HCT116 (cell line): ENCODE data around the gene GKN1. TPM values are rescaled to one million over a fixed set of nuclear protein-coding genes. Genes with fewer than 3 reads are reported as not detected.

ENCODE experiments used
- ATAC-seq: fragments of 200-7000 bp; cut with Tn5 transposase; 2 replicates; pipeline ENCODE4 v1.9.1; 2020; ENCODE audit warnings: mild to moderate bottlenecking, moderate library complexity
- BruUV-seq: library from RNA; stranded (reverse); fragments of 400-500 nt; replicated peaks from 2 replicates; lab custom pipeline; 2021; lab: Mats Ljungman, UMichigan
- CTCF ChIA-PET: fragments of 300-600 bp; sonication (Branson Sonifier 250); formaldehyde crosslinking; loops from one replicate; lab custom pipeline; 2021; ENCODE audit warnings: antibody characterized with exemption; lab: Charles Lee
- POLR2A ChIA-PET: fragments of 300-600, 350-600 bp; sonication (Branson Sonifier 250); formaldehyde crosslinking; loops from one replicate; lab custom pipeline; 2021; ENCODE audit warnings: antibody characterized with exemption; lab: Charles Lee
- RAD21 ChIA-PET, 2 experiments: fragments of 300-600 bp; sonication (Branson Sonifier 250); formaldehyde crosslinking; loops; one replicate each; lab custom pipeline; 2023; ENCODE audit warnings: low total read pairs in 2 of 2; ENCODE audit not compliant: uncharacterized antibody in 2 of 2, unreplicated experiment in 2 of 2, low non-redundant PET in 1 of 2; lab: Charles Lee
- DNase-seq: peaks from one replicate; pipeline ENCODE4 v3.0.0-alpha.2; 2010; ENCODE audit warnings: low read depth, low spot score
- H2AFZ ChIP-seq: fragments of 200-600 bp; shearing (Covaris generic), sonication (generic); 2 replicates; pipeline ENCODE4 v1.6.1; 2017; ENCODE audit warnings: low read depth, mixed run types, mixed read lengths, antibody characterized with exemption, low read length; ENCODE audit not compliant: poor library complexity, severe bottlenecking
- H3K27ac ChIP-seq: 2 replicates; pipeline ENCODE4 v1.5.1; 2012; ENCODE audit warnings: low read depth, low read length
- H3K27me3 ChIP-seq: fragments of 200-600 bp; sonication (generic); 2 replicates; pipeline ENCODE4 v1.6.1; 2016; ENCODE audit warnings: mixed run types, low read length, mixed read lengths; ENCODE audit not compliant: insufficient read depth
- H3K36me3 ChIP-seq, 2 experiments: fragments of 200-500 bp in 1 of 2; fragments of 200-600 bp in 1 of 2; sonication (Bioruptor generic) in 1 of 2; sonication (generic) in 1 of 2; 2 replicates each; pipeline versions ENCODE4 v1.5.1 to v1.6.1; 2014 to 2016; ENCODE audit warnings: low read length in 2 of 2, inconsistent platforms in 1 of 2, mixed read lengths in 1 of 2, mixed run types in 1 of 2; ENCODE audit not compliant: insufficient read depth in 2 of 2, control insufficient read depth in 1 of 2
- H3K4me1 ChIP-seq, 2 experiments: fragments of 200-600 bp in 1 of 2; sonication (generic) in 1 of 2; 2 replicates each; pipeline versions ENCODE4 v1.5.1 to v1.6.1; 2012 to 2017; ENCODE audit warnings: low read length in 2 of 2, inconsistent platforms in 1 of 2, mild to moderate bottlenecking in 1 of 2, mixed read lengths in 1 of 2, mixed run types in 1 of 2, moderate library complexity in 1 of 2; ENCODE audit not compliant: insufficient read depth in 2 of 2, control insufficient read depth in 1 of 2
- H3K4me2 ChIP-seq: fragments of 200-600 bp; sonication (generic); 2 replicates; pipeline ENCODE4 v1.6.1; 2017; ENCODE audit warnings: mixed run types, low read length, mixed read lengths
- H3K4me3 ChIP-seq, 2 experiments: fragments of 200-600 bp in 1 of 2; sonication (generic) in 1 of 2; replicated peaks in 1 of 2; 2 replicates each; pipeline ENCODE4 v1.5.1; 2011 to 2016; ENCODE audit warnings: low read length in 2 of 2, control low read depth in 1 of 2, low read depth in 1 of 2, mild to moderate bottlenecking in 1 of 2, mixed read lengths in 1 of 2, mixed run types in 1 of 2
- H3K79me2 ChIP-seq: fragments of 200-600 bp; sonication (generic); 2 replicates; pipeline ENCODE4 v1.6.1; 2017; ENCODE audit warnings: mild to moderate bottlenecking, mixed run types, low read length, moderate library complexity, mixed read lengths; ENCODE audit not compliant: insufficient read depth
- H3K9ac ChIP-seq: fragments of 200-600 bp; sonication (generic); 2 replicates; pipeline ENCODE4 v1.6.1; 2016; ENCODE audit warnings: low read length, mixed read lengths
- H3K9me2 ChIP-seq: fragments of 200-600 bp; sonication (generic), shearing (Covaris generic); 2 replicates; pipeline ENCODE4 v1.6.1; 2017; ENCODE audit warnings: mixed run types, mild to moderate bottlenecking, moderate library complexity; ENCODE audit not compliant: insufficient read depth
- H3K9me3 ChIP-seq, 2 experiments: fragments of 200-500 bp in 1 of 2; fragments of 200-600 bp in 1 of 2; sonication (Bioruptor generic) in 1 of 2; sonication (generic) in 1 of 2; 2 replicates each; pipeline ENCODE4 v1.6.1; 2014 to 2017; ENCODE audit warnings: low read length in 2 of 2, mixed read lengths in 2 of 2, inconsistent platforms in 1 of 2, low read depth in 1 of 2, mild to moderate bottlenecking in 1 of 2, mixed run types in 1 of 2, moderate library complexity in 1 of 2; ENCODE audit not compliant: control insufficient read depth in 1 of 2, insufficient read depth in 1 of 2
- H4K20me1 ChIP-seq: fragments of 200-600 bp; sonication (generic), shearing (Covaris generic); 2 replicates; pipeline ENCODE4 v1.6.1; 2017; ENCODE audit warnings: mixed run types, mild to moderate bottlenecking, moderate library complexity; ENCODE audit not compliant: insufficient read depth
- CBX3 ChIP-seq: IDR thresholded peaks from 2 replicates; pipeline ENCODE4 v1.6.1; 2012; ENCODE audit warnings: low read depth
- EGR1 ChIP-seq: IDR thresholded peaks from 2 replicates; pipeline ENCODE4 v1.6.1; 2012; ENCODE audit warnings: low read depth
- ELF1 ChIP-seq: IDR thresholded peaks from 2 replicates; pipeline ENCODE4 v1.6.1; 2012; ENCODE audit warnings: low read depth, borderline replicate concordance
- EZH2 ChIP-seq: fragments of 200-600 bp; sonication (generic); IDR thresholded peaks from 2 replicates; pipeline ENCODE4 v1.6.1; 2017; ENCODE audit warnings: antibody characterized with exemption, mixed run types
- EZH2phosphoT487 ChIP-seq: fragments of 200-600 bp; IDR thresholded peaks from 2 replicates; pipeline ENCODE4 v1.6.1; 2018; ENCODE audit warnings: antibody characterized with exemption, borderline replicate concordance
- FOSL1 ChIP-seq: IDR thresholded peaks from 2 replicates; pipeline ENCODE4 v1.6.1; 2012; ENCODE audit warnings: low read depth
- POLR2AphosphoS5 ChIP-seq: IDR thresholded peaks from 2 replicates; pipeline ENCODE4 v1.6.1; 2011; ENCODE audit warnings: mild to moderate bottlenecking, low read depth, low read length, moderate library complexity
- RAD21 ChIP-seq: IDR thresholded peaks from 2 replicates; pipeline ENCODE4 v1.6.1; 2012; ENCODE audit warnings: low read depth, mild to moderate bottlenecking
- SIN3A ChIP-seq: IDR thresholded peaks from 2 replicates; pipeline ENCODE4 v1.6.1; 2012; ENCODE audit warnings: low read depth
- TCF7L2 ChIP-seq: IDR thresholded peaks from 2 replicates; pipeline ENCODE4 v1.7.0; 2011; ENCODE audit warnings: borderline replicate concordance, inconsistent platforms; ENCODE audit not compliant: insufficient read depth, insufficient read length; ENCODE audit errors: extremely low read depth
- YY1 ChIP-seq: IDR thresholded peaks from 2 replicates; pipeline ENCODE4 v1.6.1; 2011; ENCODE audit warnings: low read length, low read depth, moderate library complexity, mild to moderate bottlenecking; ENCODE audit not compliant: insufficient replicate concordance; ENCODE audit errors: extremely low read depth
- ZNF274 ChIP-seq: fragments of 200-500 bp; sonication (Bioruptor generic); IDR thresholded peaks from 2 replicates; pipeline ENCODE4 v1.6.1; 2014; ENCODE audit warnings: mild to moderate bottlenecking, low read depth, low read length, inconsistent platforms
- intact Hi-C: fragments of 100-400 bp; cut with micrococcal nuclease; formaldehyde crosslinking; loops from 2 replicates; pipeline ENCODE4 v1.10.0; 2022
- total RNA-seq: library from RNA; stranded (reverse); gene quantifications from one replicate; pipeline ENCODE4 v1.2.1, GENCODE V29; 2021; ENCODE audit not compliant: unreplicated experiment
- TF ChIP-seq, protein P1 (sequence below): IDR thresholded peaks from 2 replicates; pipeline ENCODE4 v1.6.1; 2012
- TF ChIP-seq, protein P2 (sequence below), 3 experiments: fragments of 200-600 bp in 1 of 3; sonication (generic) in 1 of 3; IDR thresholded peaks in 2 of 3; conservative IDR thresholded peaks in 1 of 3; 2 replicates each; pipeline ENCODE4 v1.5.1; 2012 to 2017; ENCODE audit warnings: low read depth in 2 of 3, low read length in 2 of 3, antibody characterized with exemption in 1 of 3, borderline replicate concordance in 1 of 3, control low read depth in 1 of 3, mild to moderate bottlenecking in 1 of 3, mixed read lengths in 1 of 3, mixed run types in 1 of 3, moderate library complexity in 1 of 3; ENCODE audit not compliant: insufficient read depth in 1 of 3
- TF ChIP-seq, protein P3 (sequence below): IDR thresholded peaks from 2 replicates; pipeline ENCODE4 v1.6.1; 2012
- TF ChIP-seq, protein P4 (sequence below): IDR thresholded peaks from 2 replicates; pipeline ENCODE4 v1.6.1; 2011; ENCODE audit warnings: mild to moderate bottlenecking, low read length, moderate library complexity; ENCODE audit not compliant: insufficient replicate concordance; ENCODE audit errors: extremely low read depth

GKN1 gene
- total RNA-seq, 1 experiment from 2014 or later = not detected

DNA sequence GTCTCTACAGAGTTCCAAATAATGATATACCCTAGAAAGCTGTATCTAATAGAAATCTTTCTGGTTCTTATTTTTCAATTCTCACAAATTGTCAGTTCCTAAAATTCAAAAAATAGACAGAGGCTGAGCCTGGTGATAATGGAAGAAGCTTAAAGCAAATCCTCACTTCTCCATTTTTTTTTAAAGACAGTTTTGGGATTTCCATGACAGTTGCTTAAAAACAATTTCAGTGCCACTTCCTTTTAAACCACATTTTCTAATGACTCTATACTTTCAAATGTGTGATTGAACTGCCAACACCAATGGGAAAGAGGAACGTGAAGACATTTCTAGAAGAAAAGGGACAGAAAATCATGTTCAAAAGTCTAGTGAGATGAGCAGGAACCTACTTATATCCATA is 25.7 kb upstream of the GKN1 start:
- RAD21 ChIA-PET = no interaction called here
- Histone ChIP-seq H3K79me2 (no peaks in the 10 kb centered on the region), H3K4me2 (no peak overlapping the region), H2AFZ (no peak overlapping the region), H3K4me3 (no peak overlapping the region), H3K9ac (no peak overlapping the region), H3K4me1 (peaks cover 0 to 2% of the 10 kb centered on the region in 2 experiments; a peak in 1 of 4 replicates), H3K9me3 (0 out of 4 replicates have a peak, but pooled peaks cover 0 to 3% of the 10 kb centered on the region in 2 experiments), H3K36me3 (no peaks in the 10 kb centered on the region), H3K27ac (no peak overlapping the region), H4K20me1 (no peaks in the 10 kb centered on the region), H3K9me2 (no peaks in the 10 kb centered on the region), H3K27me3 (no peaks in the 10 kb centered on the region)
- BruUV-seq = no TSS peak
- no peak for DNase-seq
- POLR2A ChIA-PET = no interaction called here
- intact Hi-C loops = no loop called here
- CTCF ChIA-PET = interaction anchor here (1.3 kb wide), 1 partner anchor 239 kb away, joined by 3 read pairs; no protein-coding TSS in a partner anchor
- TF ChIP-seq, protein P1, sequence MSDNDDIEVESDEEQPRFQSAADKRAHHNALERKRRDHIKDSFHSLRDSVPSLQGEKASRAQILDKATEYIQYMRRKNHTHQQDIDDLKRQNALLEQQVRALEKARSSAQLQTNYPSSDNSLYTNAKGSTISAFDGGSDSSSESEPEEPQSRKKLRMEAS = no peak
- TF ChIP-seq EZH2phosphoT487 = no peak
- no peak for TF ChIP-seq ZNF274
- TF ChIP-seq, protein P2, sequence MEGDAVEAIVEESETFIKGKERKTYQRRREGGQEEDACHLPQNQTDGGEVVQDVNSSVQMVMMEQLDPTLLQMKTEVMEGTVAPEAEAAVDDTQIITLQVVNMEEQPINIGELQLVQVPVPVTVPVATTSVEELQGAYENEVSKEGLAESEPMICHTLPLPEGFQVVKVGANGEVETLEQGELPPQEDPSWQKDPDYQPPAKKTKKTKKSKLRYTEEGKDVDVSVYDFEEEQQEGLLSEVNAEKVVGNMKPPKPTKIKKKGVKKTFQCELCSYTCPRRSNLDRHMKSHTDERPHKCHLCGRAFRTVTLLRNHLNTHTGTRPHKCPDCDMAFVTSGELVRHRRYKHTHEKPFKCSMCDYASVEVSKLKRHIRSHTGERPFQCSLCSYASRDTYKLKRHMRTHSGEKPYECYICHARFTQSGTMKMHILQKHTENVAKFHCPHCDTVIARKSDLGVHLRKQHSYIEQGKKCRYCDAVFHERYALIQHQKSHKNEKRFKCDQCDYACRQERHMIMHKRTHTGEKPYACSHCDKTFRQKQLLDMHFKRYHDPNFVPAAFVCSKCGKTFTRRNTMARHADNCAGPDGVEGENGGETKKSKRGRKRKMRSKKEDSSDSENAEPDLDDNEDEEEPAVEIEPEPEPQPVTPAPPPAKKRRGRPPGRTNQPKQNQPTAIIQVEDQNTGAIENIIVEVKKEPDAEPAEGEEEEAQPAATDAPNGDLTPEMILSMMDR (IDR thresholded peaks at IDR 0.05 in 2 of 3, conservative IDR thresholded peaks at IDR 0.05 in 1 of 3; ENCODE audit: borderline replicate concordance in 1 of 3, insufficient read depth in 1 of 3, low read depth in 2 of 3, low read length in 2 of 3) = no peak
- TF ChIP-seq FOSL1 = no peak
- TF ChIP-seq YY1 = no peak
- TF ChIP-seq, protein P3, sequence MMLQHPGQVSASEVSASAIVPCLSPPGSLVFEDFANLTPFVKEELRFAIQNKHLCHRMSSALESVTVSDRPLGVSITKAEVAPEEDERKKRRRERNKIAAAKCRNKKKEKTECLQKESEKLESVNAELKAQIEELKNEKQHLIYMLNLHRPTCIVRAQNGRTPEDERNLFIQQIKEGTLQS = no peak
- TF ChIP-seq, protein P4, sequence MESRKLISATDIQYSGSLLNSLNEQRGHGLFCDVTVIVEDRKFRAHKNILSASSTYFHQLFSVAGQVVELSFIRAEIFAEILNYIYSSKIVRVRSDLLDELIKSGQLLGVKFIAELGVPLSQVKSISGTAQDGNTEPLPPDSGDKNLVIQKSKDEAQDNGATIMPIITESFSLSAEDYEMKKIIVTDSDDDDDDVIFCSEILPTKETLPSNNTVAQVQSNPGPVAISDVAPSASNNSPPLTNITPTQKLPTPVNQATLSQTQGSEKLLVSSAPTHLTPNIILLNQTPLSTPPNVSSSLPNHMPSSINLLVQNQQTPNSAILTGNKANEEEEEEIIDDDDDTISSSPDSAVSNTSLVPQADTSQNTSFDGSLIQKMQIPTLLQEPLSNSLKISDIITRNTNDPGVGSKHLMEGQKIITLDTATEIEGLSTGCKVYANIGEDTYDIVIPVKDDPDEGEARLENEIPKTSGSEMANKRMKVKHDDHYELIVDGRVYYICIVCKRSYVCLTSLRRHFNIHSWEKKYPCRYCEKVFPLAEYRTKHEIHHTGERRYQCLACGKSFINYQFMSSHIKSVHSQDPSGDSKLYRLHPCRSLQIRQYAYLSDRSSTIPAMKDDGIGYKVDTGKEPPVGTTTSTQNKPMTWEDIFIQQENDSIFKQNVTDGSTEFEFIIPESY = no peak
- TF ChIP-seq EGR1 = no peak
- no peak for TF ChIP-seq SIN3A
- no peak for TF ChIP-seq EZH2
- no peak for TF ChIP-seq POLR2AphosphoS5
- TF ChIP-seq CBX3 = no peak
- TF ChIP-seq ELF1 = no peak
- no peak for TF ChIP-seq RAD21
- no peak for TF ChIP-seq TCF7L2
- no peak for ATAC-seq
